ENCODE data around the gene RAB27B.
"Not testable (repeated sequence)": the region's sequence is repeated elsewhere in the genome, so short reads cannot be mapped to it uniquely, and the experiment has no call there.

The RAB27B gene, protein sequence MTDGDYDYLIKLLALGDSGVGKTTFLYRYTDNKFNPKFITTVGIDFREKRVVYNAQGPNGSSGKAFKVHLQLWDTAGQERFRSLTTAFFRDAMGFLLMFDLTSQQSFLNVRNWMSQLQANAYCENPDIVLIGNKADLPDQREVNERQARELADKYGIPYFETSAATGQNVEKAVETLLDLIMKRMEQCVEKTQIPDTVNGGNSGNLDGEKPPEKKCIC

GRCh38 chr18:54828281-54828881, at the start of gene RAB27B:
Gene RAB27B (plus strand): TSS chr18:54828477. CDS start chr18:54877586, 49,109 bp downstream.
- DNase-seq (ENCODE audit: low read depth in 1 of 2, low spot score in 1 of 2), result peak; percentile 51 to 55

DNA sequence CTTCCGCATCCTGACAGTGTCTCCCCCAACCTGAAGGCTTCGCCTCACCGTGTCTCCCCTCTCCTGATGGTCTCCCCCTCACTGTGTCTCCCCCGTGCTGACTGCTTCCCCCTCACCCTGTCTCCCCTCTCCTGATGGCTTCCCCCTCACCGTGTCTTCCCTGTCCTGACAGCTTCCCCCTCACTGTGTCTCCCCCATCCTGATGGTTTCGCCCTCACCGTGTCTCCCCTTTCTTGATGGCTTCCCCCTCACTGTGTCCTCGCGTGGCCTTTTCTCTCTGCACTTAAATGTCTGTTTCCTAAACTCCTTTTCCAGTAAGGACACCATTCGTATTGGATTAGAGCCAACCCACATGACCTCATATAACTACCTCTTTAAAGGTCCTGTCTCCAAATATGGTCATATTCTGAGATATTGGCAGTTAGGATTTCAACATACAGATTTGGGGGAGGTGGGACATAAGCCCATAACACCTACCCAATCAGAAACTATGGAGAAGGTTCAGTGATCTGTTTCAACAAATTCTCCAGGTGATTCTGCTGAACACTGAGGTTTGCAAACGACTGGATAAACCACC, 47.9 kb upstream of the RAB27B start:
- DNase-seq (ENCODE audit: low read depth in 1 of 2, low spot score in 1 of 2), result no peak

DNA sequence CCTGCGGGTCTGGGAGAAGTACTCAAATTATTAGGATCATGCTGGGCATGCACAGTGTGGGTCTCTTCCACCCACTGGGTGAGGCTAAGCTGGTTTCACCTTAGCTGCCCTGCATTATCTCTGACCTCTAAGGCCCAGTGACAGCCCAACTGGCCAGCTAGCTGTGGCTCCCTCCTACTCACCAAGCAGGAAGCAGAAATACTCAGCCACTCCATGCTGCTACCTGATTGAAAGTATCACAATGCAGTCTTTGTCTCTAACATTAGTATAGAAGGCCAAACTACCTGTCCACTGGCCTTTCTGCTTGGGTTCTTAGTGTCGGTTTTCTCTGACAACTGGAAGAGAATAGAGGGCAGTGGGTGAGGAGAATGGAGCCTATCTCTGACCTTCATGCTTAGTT, 47.3 kb upstream of the RAB27B start:
- DNase-seq (ENCODE audit: low read depth in 1 of 2, low spot score in 1 of 2), result no peak

DNA sequence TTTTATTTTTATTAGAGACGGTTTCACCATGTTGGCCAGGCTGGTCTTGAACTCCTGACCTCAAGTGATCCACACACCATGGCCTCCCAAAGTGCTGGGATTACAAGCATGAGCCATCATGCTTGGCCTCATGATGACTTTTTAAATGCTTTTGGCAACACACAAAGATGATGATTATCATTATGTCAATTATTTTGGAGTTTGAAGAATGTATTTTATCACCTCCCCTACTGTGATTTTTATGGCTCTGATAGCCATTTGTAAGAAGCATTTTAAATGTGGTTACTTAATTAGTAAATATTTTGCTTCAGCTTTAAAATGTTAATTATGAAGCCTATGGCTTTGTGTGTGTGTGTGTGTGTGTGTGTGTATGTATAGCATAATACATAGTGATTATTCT, 45.1 kb upstream of the RAB27B start:
- no peak for DNase-seq (ENCODE audit: low read depth in 1 of 2, low spot score in 1 of 2)

DNA sequence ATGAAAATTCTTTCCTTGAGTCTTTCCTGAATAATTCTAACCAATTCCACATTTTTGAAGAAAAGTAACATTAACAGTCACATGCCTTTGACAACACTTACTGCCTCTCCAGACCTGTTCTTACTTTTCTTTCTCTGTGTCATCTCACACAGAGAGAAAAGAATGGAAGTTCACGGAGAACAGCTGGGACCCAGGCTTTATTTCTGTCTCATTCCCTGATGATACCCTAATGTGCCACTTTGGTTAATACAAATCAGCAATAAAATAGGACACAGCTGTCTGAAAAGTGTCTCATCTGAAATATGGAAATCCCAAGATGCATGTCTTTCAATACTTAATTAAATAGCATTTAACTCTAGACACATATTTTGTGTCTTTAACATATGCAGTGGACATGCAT, 42.1 kb upstream of the RAB27B start:
- DNase-seq (ENCODE audit: low read depth in 1 of 2, low spot score in 1 of 2), result no peak

- DNase-seq (ENCODE audit: low read depth in 1 of 2, low spot score in 1 of 2), result no peak
Measured at GRCh38 chr18:54787121-54787520, 41.2 kb upstream of the RAB27B start.

GRCh38 chr18:54787616-54788015, 40.7 kb upstream of the RAB27B start:
- no peak for DNase-seq (ENCODE audit: low read depth in 1 of 2, low spot score in 1 of 2)

DNA sequence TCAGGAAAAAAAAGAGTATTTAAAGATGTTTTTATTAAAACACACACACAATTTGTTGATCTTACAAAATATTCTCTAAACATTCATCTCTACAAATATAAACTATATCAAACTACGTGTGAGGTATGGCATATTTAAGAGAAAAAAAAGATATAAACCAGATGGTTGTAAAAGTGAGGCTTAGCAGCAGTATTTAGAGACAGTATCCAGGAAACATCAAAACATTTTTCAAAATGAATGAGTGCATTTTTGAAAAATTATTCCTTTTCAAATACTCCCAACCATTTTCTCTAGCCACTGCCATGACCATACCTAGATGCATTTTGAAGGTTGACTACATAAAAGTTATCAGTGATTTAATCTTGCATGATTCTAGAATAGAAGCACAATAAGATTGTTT, 38.2 kb upstream of the RAB27B start:
- no peak for DNase-seq (ENCODE audit: low read depth in 1 of 2, low spot score in 1 of 2)

GRCh38 chr18:54791657-54792056, 36.6 kb upstream of the RAB27B start:
- DNase-seq (ENCODE audit: low read depth in 1 of 2, low spot score in 1 of 2), result no peak

- no peak for DNase-seq (ENCODE audit: low read depth in 1 of 2, low spot score in 1 of 2)
Measured at GRCh38 chr18:54792079-54792478, 36.2 kb upstream of the RAB27B start.

- no peak for DNase-seq (ENCODE audit: low read depth in 1 of 2, low spot score in 1 of 2)
Measured at GRCh38 chr18:54794823-54795222, 33.5 kb upstream of the RAB27B start.

GRCh38 chr18:54798186-54798585, 30.1 kb upstream of the RAB27B start:
- no peak for DNase-seq (ENCODE audit: low read depth in 1 of 2, low spot score in 1 of 2)

- DNase-seq (ENCODE audit: low read depth in 1 of 2, low spot score in 1 of 2), result no peak
Measured at GRCh38 chr18:54801374-54801773, 26.9 kb upstream of the RAB27B start.

DNA sequence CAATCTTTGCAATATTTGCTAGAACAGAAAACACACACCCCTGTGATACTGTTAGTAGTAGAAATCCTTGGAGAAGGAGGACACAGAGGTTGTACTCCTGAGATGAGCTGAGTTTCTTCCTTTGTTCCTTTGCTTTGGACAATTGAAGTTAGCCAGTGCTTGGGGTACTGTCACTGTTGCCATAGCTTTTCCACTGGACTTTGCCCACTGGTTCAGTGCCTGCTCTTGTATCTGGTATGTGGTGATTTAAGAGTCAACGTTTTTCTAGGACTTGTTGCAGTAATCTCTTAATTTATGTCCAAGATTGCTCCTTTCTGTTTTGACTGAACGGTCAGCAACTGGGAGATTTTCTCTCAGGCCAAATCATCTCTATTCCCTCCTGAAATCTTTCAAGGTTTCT, 26.1 kb upstream of the RAB27B start:
- DNase-seq (ENCODE audit: low read depth in 1 of 2, low spot score in 1 of 2), result no peak

DNA sequence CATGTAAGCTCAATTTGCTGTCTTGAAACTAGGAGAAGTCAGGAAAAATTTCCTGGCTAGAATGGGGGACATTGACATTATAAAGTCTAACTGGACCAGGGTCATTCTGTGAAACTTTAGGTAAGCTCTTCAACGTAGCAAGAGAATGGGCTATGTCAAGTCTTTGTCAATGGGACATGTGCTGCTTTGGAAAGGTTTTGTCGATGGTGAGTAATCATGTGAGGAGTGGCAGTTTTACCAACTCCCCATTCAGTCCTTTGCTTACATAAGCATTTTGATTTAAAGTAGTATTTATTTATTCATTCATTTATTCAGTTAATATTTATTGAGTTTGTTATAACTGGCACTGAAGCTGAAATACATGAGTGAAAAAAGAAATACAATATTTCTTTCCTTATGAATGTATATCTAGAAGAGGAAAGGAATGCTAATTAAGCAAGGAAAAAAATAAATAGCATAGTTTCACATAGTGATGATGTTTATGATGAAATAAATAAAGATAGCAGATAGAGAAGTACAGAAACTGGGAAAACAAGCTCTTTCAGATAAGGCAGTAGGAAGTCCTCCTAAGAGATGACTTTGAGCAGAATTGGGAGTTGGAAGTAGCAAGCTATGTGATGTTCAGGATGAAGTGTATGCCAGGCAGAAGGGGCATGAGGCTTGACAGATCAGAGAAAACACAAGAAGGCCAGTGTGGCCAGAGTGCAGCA, 25.4 kb upstream of the RAB27B start:
- no peak for DNase-seq (ENCODE audit: low read depth in 1 of 2, low spot score in 1 of 2)

- no peak for DNase-seq (ENCODE audit: low read depth in 1 of 2, low spot score in 1 of 2)
Measured at GRCh38 chr18:54805571-54806334, 22.5 kb upstream of the RAB27B start.

GRCh38 chr18:54806526-54806925, 21.8 kb upstream of the RAB27B start:
- DNase-seq (ENCODE audit: low read depth in 1 of 2, low spot score in 1 of 2), result no peak

DNA sequence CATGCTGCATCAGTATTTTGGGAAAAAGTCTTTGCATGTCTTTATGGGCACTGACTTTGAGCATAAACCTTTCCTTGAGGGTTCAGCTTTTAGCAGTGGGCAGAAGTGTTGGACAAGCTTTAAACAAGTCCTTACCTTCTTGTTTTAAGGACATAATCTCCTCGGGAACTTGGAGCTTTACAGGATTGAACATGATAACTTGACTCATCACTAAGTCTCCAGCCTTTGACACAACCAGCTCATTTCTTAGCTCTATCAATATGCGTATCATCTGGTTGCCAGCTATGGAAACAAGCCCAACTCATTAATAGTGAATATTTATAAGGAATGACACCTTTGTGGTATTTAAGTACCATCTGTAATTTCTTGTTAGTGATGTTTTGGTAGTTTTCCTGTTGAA, 21.0 kb upstream of the RAB27B start:
- DNase-seq (ENCODE audit: low read depth in 1 of 2, low spot score in 1 of 2), result no peak

GRCh38 chr18:54810662-54811061, 17.6 kb upstream of the RAB27B start:
- DNase-seq (ENCODE audit: low read depth in 1 of 2, low spot score in 1 of 2), result not testable (repeated sequence)

GRCh38 chr18:54812885-54813284, 15.4 kb upstream of the RAB27B start:
- no peak for DNase-seq (ENCODE audit: low read depth in 1 of 2, low spot score in 1 of 2)

GRCh38 chr18:54813305-54813704, 15.0 kb upstream of the RAB27B start:
- DNase-seq (ENCODE audit: low read depth in 1 of 2, low spot score in 1 of 2), result no peak
